ENCODE data around the gene EIF3I. TPM values are rescaled to one million over a fixed set of nuclear protein-coding genes. Genes with fewer than 3 reads are reported as not detected.
A peak's percentile ranks its signal among the peaks of the same experiment; 100 is the strongest.

The EIF3I gene
- total RNA-seq, 2 experiments from 2014 or later, result 161 to 172 TPM

GRCh38 chr1:32220746-32221580 lies 1.2 kb upstream of the EIF3I start:
- Mint-ChIP-seq H3K9me3 (no peaks in the 10 kb centered on the region), H3K27me3 (no peaks in the 10 kb centered on the region), H3K36me3 (ENCODE audit: low read depth) (peaks cover 28% of the 10 kb centered on the region), H3K27ac (peak overlapping the region; percentile 94), H3K4me1 (peaks cover 52% of the 10 kb centered on the region), H3K4me3 (peak overlapping the region; percentile 97)
- no peak for DNase-seq
- CTCF ChIA-PET, result interaction anchor here (0.9 to 3.8 kb wide), 4 partner anchors 28 to 114 kb away, joined by 3 to 25 read pairs (median 4); partner anchors contain the start of genes HDAC1 and LCK
- POLR2A ChIA-PET, result interaction anchor here (1.0 to 3.5 kb wide), 6 partner anchors 10 to 101 kb away, joined by 3 to 14 read pairs (median 11); partner anchors contain the start of genes IQCC and LCK

- DNase-seq, result no peak
- H3K36me3 Mint-ChIP-seq (ENCODE audit: low read depth), result peaks cover 30% of the 10 kb centered on the region
- ChIA-PET CTCF (interaction anchor here (0.9 to 3.8 kb wide), 3 partner anchors 28 to 114 kb away, joined by 4 to 25 read pairs (median 5); partner anchors contain the start of gene LCK), POLR2A (interaction anchor here (1.0 to 3.5 kb wide), 6 partner anchors 10 to 33 kb away, joined by 3 to 14 read pairs (median 11); partner anchors contain the start of genes IQCC and LCK)
- H3K9me3 Mint-ChIP-seq, result no peaks in the 10 kb centered on the region
- no peaks in the 10 kb centered on the region for H3K27me3 Mint-ChIP-seq
- peak overlapping the region; percentile 97 for H3K4me3 Mint-ChIP-seq
- peaks cover 50% of the 10 kb centered on the region for H3K4me1 Mint-ChIP-seq
- peak overlapping the region; percentile 94 for H3K27ac Mint-ChIP-seq
These were observed 627 bp upstream of the EIF3I start for GRCh38 chr1:32221581-32221979.

- peak overlapping the region; percentile 94 for H3K27ac Mint-ChIP-seq
- ChIA-PET POLR2A (interaction anchor here (0.6 to 3.5 kb wide), 12 partner anchors 17 to 122 kb away, joined by 3 to 14 read pairs (median 6); partner anchors contain the start of genes FAM167B, IQCC and TXLNA), CTCF (interaction anchor here (0.9 to 3.8 kb wide), 3 partner anchors 8 to 26 kb away, joined by 3 to 25 read pairs (median 6); partner anchors contain the start of gene LCK)
- H3K27me3 Mint-ChIP-seq, result no peaks in the 10 kb centered on the region
- peaks cover 44% of the 10 kb centered on the region for H3K36me3 Mint-ChIP-seq (ENCODE audit: low read depth)
- DNase-seq, result no peak
- no peaks in the 10 kb centered on the region for H3K9me3 Mint-ChIP-seq
- H3K4me1 Mint-ChIP-seq, result peaks cover 52% of the 10 kb centered on the region
- H3K4me3 Mint-ChIP-seq, result peak overlapping the region; percentile 97
These were observed 1.5 kb downstream of the EIF3I start for GRCh38 chr1:32223683-32224082.

GRCh38 chr1:32224285-32224684 lies 2.1 kb downstream of the EIF3I start:
- Mint-ChIP-seq H3K4me1 (peaks cover 52% of the 10 kb centered on the region), H3K27ac (peak overlapping the region; percentile 94), H3K27me3 (no peaks in the 10 kb centered on the region), H3K4me3 (peak overlapping the region; percentile 20), H3K36me3 (ENCODE audit: low read depth) (peaks cover 46% of the 10 kb centered on the region), H3K9me3 (no peaks in the 10 kb centered on the region)
- ChIA-PET CTCF (interaction anchor here (0.7 to 3.8 kb wide), 2 partner anchors 25 to 100 kb away, joined by 3 to 25 read pairs; partner anchors contain the start of gene LCK), POLR2A (interaction anchor here (1.0 to 3.5 kb wide), 6 partner anchors 17 to 27 kb away, joined by 4 to 14 read pairs (median 8); partner anchors contain the start of genes FAM167B, IQCC and LCK)
- DNase-seq, result no peak

- H3K4me1 Mint-ChIP-seq, result peaks cover 21% of the 10 kb centered on the region
- peaks cover 50% of the 10 kb centered on the region for H3K36me3 Mint-ChIP-seq (ENCODE audit: low read depth)
- no peaks in the 10 kb centered on the region for H3K9me3 Mint-ChIP-seq
- ChIA-PET CTCF (interaction anchor here (1.3 to 2.2 kb wide), 4 partner anchors 9 to 144 kb away, joined by 3 to 13 read pairs (median 6); no protein-coding TSS in a partner anchor), POLR2A (interaction anchor here (0.6 to 3.1 kb wide), 5 partner anchors 11 to 48 kb away, joined by 3 to 18 read pairs (median 4); partner anchors contain the start of gene LCK)
- DNase-seq, result no peak
- no peaks in the 10 kb centered on the region for H3K27me3 Mint-ChIP-seq
- no peak overlapping the region for H3K4me3 Mint-ChIP-seq
- H3K27ac Mint-ChIP-seq, result no peak overlapping the region
These were observed 6.6 kb downstream of the EIF3I start for GRCh38 chr1:32228771-32229170.

GRCh38 chr1:32231843-32232432 lies 9.7 kb downstream of the EIF3I start:
- Mint-ChIP-seq H3K27ac (no peak overlapping the region), H3K36me3 (ENCODE audit: low read depth) (peaks cover 32% of the 10 kb centered on the region), H3K9me3 (no peaks in the 10 kb centered on the region), H3K27me3 (no peaks in the 10 kb centered on the region), H3K4me1 (peaks cover 7% of the 10 kb centered on the region), H3K4me3 (no peak overlapping the region)
- DNase-seq, result no peak
- ChIA-PET POLR2A (interaction anchor here (1.1 to 1.6 kb wide), 3 partner anchors 8 to 18 kb away, joined by 3 to 4 read pairs (median 4); no protein-coding TSS in a partner anchor), CTCF (interaction anchor here (1.8 kb wide), 1 partner anchor 16 kb away, joined by 6 read pairs; the partner anchor contains the start of gene FAM167B)

- peaks cover 27% of the 10 kb centered on the region for H3K36me3 Mint-ChIP-seq (ENCODE audit: low read depth)
- ChIA-PET CTCF (interaction anchor here (0.8 kb wide), 1 partner anchor 18 kb away, joined by 3 read pairs; no protein-coding TSS in a partner anchor), POLR2A (interaction anchor here (0.6 to 2.4 kb wide), 3 partner anchors 7 to 89 kb away, joined by 3 to 6 read pairs (median 4); no protein-coding TSS in a partner anchor)
- H3K9me3 Mint-ChIP-seq, result no peaks in the 10 kb centered on the region
- H3K4me3 Mint-ChIP-seq, result no peak overlapping the region
- no peak for DNase-seq
- H3K4me1 Mint-ChIP-seq, result peaks cover 1% of the 10 kb centered on the region
- no peaks in the 10 kb centered on the region for H3K27me3 Mint-ChIP-seq
- no peak overlapping the region for H3K27ac Mint-ChIP-seq
These were observed 10.5 kb downstream of the EIF3I start for GRCh38 chr1:32232558-32233304.

GRCh38 chr1:32234792-32235191 lies 12.6 kb downstream of the EIF3I start:
- CTCF ChIA-PET, result interaction anchor here (0.6 to 1.2 kb wide), 3 partner anchors 10 to 116 kb away, joined by 3 to 4 read pairs (median 3); no protein-coding TSS in a partner anchor

GRCh38 chr1:32239337-32239736 lies 17.1 kb downstream of the EIF3I start:
- H3K27me3 Mint-ChIP-seq, result no peaks in the 10 kb centered on the region
- CTCF ChIA-PET, result interaction anchor here (0.8 to 5.0 kb wide), 4 partner anchors 12 to 52 kb away, joined by 3 to 73 read pairs (median 6); partner anchors contain the start of genes HDAC1 and LCK
- peak overlapping the region; percentile 4 for H3K4me3 Mint-ChIP-seq

More at GRCh38 chr1:32234792-32235191, 12.6 kb downstream of the EIF3I start:
- Mint-ChIP-seq H3K4me1 (no peaks in the 10 kb centered on the region), H3K4me3 (no peak overlapping the region), H3K9me3 (no peaks in the 10 kb centered on the region), H3K27ac (no peak overlapping the region), H3K27me3 (no peaks in the 10 kb centered on the region), H3K36me3 (ENCODE audit: low read depth) (peaks cover 11% of the 10 kb centered on the region)
- POLR2A ChIA-PET, result interaction anchor here (2.4 kb wide), 1 partner anchor 21 kb away, joined by 6 read pairs; no protein-coding TSS in a partner anchor
- DNase-seq, result no peak

GRCh38 chr1:32239790-32240139 lies 17.6 kb downstream of the EIF3I start:
- no peak for DNase-seq
- Mint-ChIP-seq H3K36me3 (ENCODE audit: low read depth) (no peaks in the 10 kb centered on the region), H3K27me3 (no peaks in the 10 kb centered on the region), H3K4me1 (peaks cover 19% of the 10 kb centered on the region), H3K27ac (no peak overlapping the region), H3K4me3 (peak overlapping the region; percentile 78), H3K9me3 (no peaks in the 10 kb centered on the region)
- ChIA-PET CTCF (interaction anchor here (1.0 to 5.0 kb wide), 6 partner anchors 12 to 111 kb away, joined by 4 to 73 read pairs (median 6); partner anchors contain the start of genes CCDC28B, HDAC1 and LCK), POLR2A (interaction anchor here (0.6 to 4.2 kb wide), 14 partner anchors 8 to 398 kb away, joined by 3 to 63 read pairs (median 9); partner anchors contain the start of genes CCDC28B, EIF3I, HDAC1 and LCK)

More at GRCh38 chr1:32239337-32239736, 17.1 kb downstream of the EIF3I start:
- H3K27ac Mint-ChIP-seq, result no peak overlapping the region
- no peaks in the 10 kb centered on the region for H3K36me3 Mint-ChIP-seq (ENCODE audit: low read depth)
- DNase-seq, result no peak
- H3K4me1 Mint-ChIP-seq, result peaks cover 19% of the 10 kb centered on the region
- H3K9me3 Mint-ChIP-seq, result no peaks in the 10 kb centered on the region
- POLR2A ChIA-PET, result interaction anchor here (1.1 to 4.2 kb wide), 8 partner anchors 10 to 53 kb away, joined by 3 to 63 read pairs (median 13); partner anchors contain the start of genes CCDC28B, HDAC1, IQCC and LCK

GRCh38 chr1:32240140-32240951 lies 18.1 kb downstream of the EIF3I start:
- ChIA-PET CTCF (interaction anchor here (0.7 to 5.0 kb wide), 12 partner anchors 11 to 111 kb away, joined by 3 to 73 read pairs (median 6); partner anchors contain the start of genes CCDC28B, HDAC1, LCK and MARCKSL1), POLR2A (interaction anchor here (0.6 to 4.2 kb wide), 19 partner anchors 9 to 397 kb away, joined by 3 to 63 read pairs (median 4); partner anchors contain the start of genes CCDC28B, EIF3I, HDAC1 and LCK)
- DNase-seq, result peak; percentile 54
- Mint-ChIP-seq H3K4me1 (peaks cover 19% of the 10 kb centered on the region), H3K36me3 (ENCODE audit: low read depth) (no peaks in the 10 kb centered on the region), H3K27me3 (no peaks in the 10 kb centered on the region), H3K9me3 (no peaks in the 10 kb centered on the region), H3K4me3 (peak overlapping the region; percentile 78), H3K27ac (no peak overlapping the region)
